HL-60 (cell line): ENCODE results near the gene ZGLP1.

Source experiments
- CTCF ChIP-seq: IDR thresholded peaks from one replicate; pipeline ENCODE4 v1.5.1; 2011; ENCODE audit warnings: low read length, control low read depth, inconsistent platforms; ENCODE audit not compliant: insufficient read depth
- POLR2AphosphoS5 ChIP-seq: IDR thresholded peaks from 2 replicates; pipeline ENCODE4 v1.6.1; 2012; ENCODE audit warnings: low read depth

- TF ChIP-seq CTCF (no peak), POLR2AphosphoS5 (no peak)
Measured at GRCh38 chr19:10325732-10326131, 16.1 kb upstream of the ZGLP1 start.
